OCI-LY3 (cell line): Measurements from ENCODE around the gene TRIM58.

Source experiments
- CTCF ChIP-seq: fragments of 200-600, 300-600 bp; sonication (generic); IDR thresholded peaks from 2 replicates; pipeline ENCODE4 v1.5.1; 2014; ENCODE audit warnings: antibody characterized with exemption, low read length, low read depth
- EZH2phosphoT487 ChIP-seq: fragments of 200-600 bp; shearing (Covaris generic); IDR thresholded peaks from 2 replicates; pipeline ENCODE4 v1.6.1; 2018; ENCODE audit warnings: antibody characterized with exemption, mixed run types, low read depth

- TF ChIP-seq CTCF = no peak
- no peak for TF ChIP-seq EZH2phosphoT487
Measured at GRCh38 chr1:247913786-247914185, 56.8 kb downstream of the TRIM58 start.
